IMR-90 (cell line): ENCODE results near the gene BCL2. TPM values are rescaled to one million over a fixed set of nuclear protein-coding genes. Genes with fewer than 3 reads are reported as not detected.

Experiments used
- ATAC-seq: fragments of 200-7000 bp; cut with Tn5 transposase; 2 replicates; pipeline ENCODE4 v1.9.1; 2020; ENCODE audit warnings: low read depth, mild to moderate bottlenecking, moderate library complexity
- BruUV-seq: library from RNA; stranded (reverse); fragments of 400-500 nt; replicated peaks from 2 replicates; lab custom pipeline; 2021; lab: Mats Ljungman, UMichigan
- CTCF ChIA-PET: fragments of 300-600 bp; formaldehyde crosslinking; extraction: SDS; loops from one replicate; lab custom pipeline; 2021; ENCODE audit warnings: antibody characterized with exemption; lab: Yijun Ruan, JAX
- POLR2A ChIA-PET: fragments of 300-600 bp; sonication (Branson Sonifier 250); formaldehyde crosslinking; loops from one replicate; lab custom pipeline; 2022; ENCODE audit warnings: antibody characterized with exemption; ENCODE audit not compliant: unreplicated experiment; lab: Charles Lee
- DNase-seq: peaks from one replicate; pipeline ENCODE4 v3.0.0; 2013
- H2AFZ ChIP-seq: replicated peaks from 2 replicates; pipeline ENCODE3; 2013; ENCODE audit warnings: low read length, mild to moderate bottlenecking; ENCODE audit not compliant: poor library complexity
- H2AK5ac ChIP-seq: 2 replicates; pipeline ENCODE4 v1.6.1; 2013; ENCODE audit warnings: low read depth, low read length, inconsistent platforms
- H2AK9ac ChIP-seq: replicated peaks from 2 replicates; pipeline ENCODE3; 2013; ENCODE audit warnings: mild to moderate bottlenecking, low read depth, low read length, moderate library complexity; ENCODE audit not compliant: poor library complexity
- H2BK120ac ChIP-seq: 2 replicates; pipeline ENCODE4 v1.6.1; 2013; ENCODE audit warnings: low read depth, low read length, inconsistent platforms
- H2BK15ac ChIP-seq: 3 replicates; pipeline ENCODE4 v1.6.1; 2013; ENCODE audit warnings: low read depth, low read length, inconsistent platforms
- H2BK20ac ChIP-seq: 2 replicates; pipeline ENCODE4 v1.6.1; 2013; ENCODE audit warnings: low read depth, mild to moderate bottlenecking, inconsistent platforms, low read length, moderate library complexity
- H2BK5ac ChIP-seq: 2 replicates; pipeline ENCODE4 v1.6.1; 2013; ENCODE audit warnings: mild to moderate bottlenecking, low read depth, low read length, inconsistent platforms; ENCODE audit not compliant: poor library complexity, severe bottlenecking
- H3K14ac ChIP-seq: replicated peaks from 2 replicates; pipeline ENCODE4 v1.6.1; 2013; ENCODE audit warnings: low read depth, low read length, inconsistent platforms
- H3K18ac ChIP-seq: 2 replicates; pipeline ENCODE4 v1.6.1; 2013; ENCODE audit warnings: low read depth, low read length, control low read depth
- H3K23ac ChIP-seq: 2 replicates; pipeline ENCODE4 v1.6.1; 2013; ENCODE audit warnings: low read depth, low read length, inconsistent platforms
- H3K27ac ChIP-seq: 2 replicates; pipeline ENCODE4 v1.5.1; 2013; ENCODE audit warnings: mild to moderate bottlenecking, control low read depth, low read length; ENCODE audit not compliant: insufficient read depth
- H3K27me3 ChIP-seq: 2 replicates; pipeline ENCODE4 v1.6.1; 2013; ENCODE audit warnings: low read length; ENCODE audit not compliant: control insufficient read depth, insufficient read depth
- H3K36me3 ChIP-seq: 2 replicates; pipeline ENCODE4 v1.6.1; 2013; ENCODE audit warnings: low read length, mixed read lengths; ENCODE audit not compliant: control insufficient read depth, insufficient read depth
- H3K4ac ChIP-seq: 2 replicates; pipeline ENCODE4 v1.6.1; 2013; ENCODE audit warnings: low read depth, low read length, inconsistent platforms
- H3K4me1 ChIP-seq: 2 replicates; pipeline ENCODE4 v1.6.1; 2013; ENCODE audit warnings: low read length, mixed read lengths; ENCODE audit not compliant: control insufficient read depth, insufficient read depth
- H3K4me2 ChIP-seq: 2 replicates; pipeline ENCODE4 v1.6.1; 2013; ENCODE audit warnings: low read depth, mild to moderate bottlenecking, control low read depth, low read length, moderate library complexity
- H3K4me3 ChIP-seq: 2 replicates; pipeline ENCODE4 v1.5.1; 2013; ENCODE audit warnings: low read depth, mild to moderate bottlenecking, control low read depth, low read length, moderate library complexity; ENCODE audit not compliant: insufficient read depth
- H3K56ac ChIP-seq: 2 replicates; pipeline ENCODE4 v1.6.1; 2013; ENCODE audit warnings: low read length, inconsistent platforms; ENCODE audit not compliant: insufficient read depth; ENCODE audit errors: extremely low read depth
- H3K79me1 ChIP-seq, 2 experiments: 2 replicates each; pipeline ENCODE4 v1.6.1; 2013; ENCODE audit warnings: low read length in 2 of 2, inconsistent platforms in 1 of 2, low read depth in 1 of 2
- H3K9ac ChIP-seq: 2 replicates; pipeline ENCODE4 v1.6.1; 2013; ENCODE audit warnings: low read depth, low read length, control low read depth
- H3K9me1 ChIP-seq: 2 replicates; pipeline ENCODE4 v1.6.1; 2013; ENCODE audit warnings: low read length, inconsistent platforms; ENCODE audit not compliant: insufficient read depth
- H3K9me3 ChIP-seq: 2 replicates; pipeline ENCODE4 v1.6.1; 2013; ENCODE audit warnings: low read length; ENCODE audit not compliant: control insufficient read depth, insufficient read depth
- H4K20me1 ChIP-seq: 2 replicates; pipeline ENCODE4 v1.6.1; 2013; ENCODE audit warnings: low read length, inconsistent platforms; ENCODE audit not compliant: insufficient read depth
- H4K5ac ChIP-seq: 2 replicates; pipeline ENCODE4 v1.6.1; 2013; ENCODE audit warnings: mild to moderate bottlenecking, low read depth, low read length, control low read depth
- H4K8ac ChIP-seq, 2 experiments: 2 replicates each; pipeline ENCODE4 v1.6.1; 2013; ENCODE audit warnings: low read depth in 2 of 2, low read length in 2 of 2, control low read depth in 1 of 2, inconsistent platforms in 1 of 2
- H4K91ac ChIP-seq: 2 replicates; pipeline ENCODE4 v1.6.1; 2013; ENCODE audit warnings: low read depth, low read length, inconsistent platforms; ENCODE audit not compliant: insufficient read depth
- BHLHE40 ChIP-seq: fragments of 150-350 bp; IDR thresholded peaks from 2 replicates; pipeline ENCODE4 v1.6.1; 2016; ENCODE audit warnings: mild to moderate bottlenecking, low read depth, low read length
- CEBPB ChIP-seq: IDR thresholded peaks from 2 replicates; pipeline ENCODE4 v1.6.1; 2012; ENCODE audit warnings: low read depth, low read length, improper control_type of control experiment
- CHD1 ChIP-seq: IDR thresholded peaks from 2 replicates; pipeline ENCODE4 v1.6.1; 2012; ENCODE audit warnings: low read depth, low read length, improper control_type of control experiment
- CTCF ChIP-seq: conservative IDR thresholded peaks from 2 replicates; pipeline ENCODE4 v1.5.1; 2012; ENCODE audit warnings: mild to moderate bottlenecking, low read depth, low read length, improper control_type of control experiment
- FOS ChIP-seq: fragments of 150-350 bp; IDR thresholded peaks from 2 replicates; pipeline ENCODE4 v1.6.1; 2016; ENCODE audit warnings: low read depth, low read length
- MAFK ChIP-seq: IDR thresholded peaks from 2 replicates; pipeline ENCODE4 v1.6.1; 2012; ENCODE audit warnings: low read depth, low read length, improper control_type of control experiment
- MAZ ChIP-seq: IDR thresholded peaks from 2 replicates; pipeline ENCODE4 v1.6.1; 2012; ENCODE audit warnings: low read depth, mild to moderate bottlenecking, low read length, improper control_type of control experiment, moderate library complexity, borderline replicate concordance
- MXI1 ChIP-seq: IDR thresholded peaks from 2 replicates; pipeline ENCODE4 v1.6.1; 2012; ENCODE audit warnings: low read depth, mild to moderate bottlenecking, low read length, moderate library complexity, borderline replicate concordance
- NFE2L2 ChIP-seq: fragments of 150-350 bp; IDR thresholded peaks from 2 replicates; pipeline ENCODE4 v1.6.1; 2016; ENCODE audit warnings: low read depth, mild to moderate bottlenecking, low read length
- POLR2A ChIP-seq: IDR thresholded peaks from 2 replicates; pipeline ENCODE4 v1.6.1; 2012; ENCODE audit warnings: mild to moderate bottlenecking, low read depth, low read length
- RAD21 ChIP-seq: IDR thresholded peaks from 2 replicates; pipeline ENCODE4 v1.6.1; 2012; ENCODE audit warnings: low read length, improper control_type of control experiment
- RCOR1 ChIP-seq: IDR thresholded peaks from 2 replicates; pipeline ENCODE4 v1.6.1; 2012; ENCODE audit warnings: mild to moderate bottlenecking, low read length, improper control_type of control experiment; ENCODE audit not compliant: insufficient replicate concordance
- RFX5 ChIP-seq: IDR thresholded peaks from 2 replicates; pipeline ENCODE4 v1.8.0; 2012; ENCODE audit warnings: low read depth, mild to moderate bottlenecking, low read length, moderate library complexity
- SMC3 ChIP-seq: fragments of 150-350 bp; IDR thresholded peaks from 2 replicates; pipeline ENCODE4 v1.6.1; 2016; ENCODE audit warnings: low read depth, mild to moderate bottlenecking, antibody characterized with exemption, low read length, moderate library complexity
- USF2 ChIP-seq: fragments of 150-350 bp; IDR thresholded peaks from 2 replicates; pipeline ENCODE4 v1.6.1; 2017; ENCODE audit warnings: mild to moderate bottlenecking, antibody characterized with exemption, low read length, low read depth
- WGBS, 2 experiments: methylation state at CpG; one replicate each; pipeline versions ENCODE4 v1.1.5 to v1.1.7; 2013; ENCODE audit warnings: missing lambda C conversion rate in 2 of 2; ENCODE audit not compliant: insufficient read length in 1 of 2; ENCODE audit errors: extremely low coverage in 2 of 2; 5-methylcytosine and 5-hydroxymethylcytosine counted together
- dilution Hi-C: fragments of 300-500 bp; cut with HindIII; formaldehyde crosslinking; loops from one replicate; pipeline ENCODE4 v1.14.3; 2018; ENCODE audit warnings: low sequenced_read_pairs; ENCODE audit not compliant: unreplicated experiment
- in situ Hi-C: fragments of 300-500 bp; cut with MboI; formaldehyde crosslinking; loops from 3 replicates; pipeline ENCODE4 v1.14.3; 2019; ENCODE audit warnings: low sequenced_read_pairs, inconsistent platforms, mixed read lengths
- intact Hi-C: fragments of 100-400 bp; cut with micrococcal nuclease; formaldehyde crosslinking; loops from 2 replicates; pipeline ENCODE4 v1.10.0; 2022
- polyA plus RNA-seq, 3 experiments: library from polyadenylated mRNA; depleted of rRNA; stranded (reverse); fragments of >200 nt; gene quantifications; 2 replicates each; pipeline ENCODE4 v1.2.3, GENCODE V29; 2012; ENCODE audit warnings: low replicate concordance in 1 of 3
- total RNA-seq: library from RNA; depleted of rRNA; stranded (reverse); fragments of >200 nt; gene quantifications from 2 replicates; pipeline ENCODE4 v1.2.3, GENCODE V29; 2012
- TF ChIP-seq, protein P1 (sequence below): fragments of 150-350 bp; IDR thresholded peaks from 2 replicates; pipeline ENCODE4 v1.6.1; 2016; ENCODE audit warnings: low read depth, mild to moderate bottlenecking, low read length, moderate library complexity, borderline replicate concordance

The BCL2 gene
- total and polyA plus RNA-seq, 2 of the 4 experiments (the other 2 are of a cell fraction) = 0.24 to 0.54 TPM

GRCh38 chr18:63288311-63288710 is 31.3 kb downstream of the BCL2 start:
- Histone ChIP-seq H3K23ac (no peak overlapping the region), H2BK15ac (no peak overlapping the region), H3K36me3 (no peaks in the 10 kb centered on the region), H3K4me2 (no peak overlapping the region), H2BK20ac (no peak overlapping the region), H4K20me1 (no peaks in the 10 kb centered on the region), H3K27me3 (peaks cover 1% of the 10 kb centered on the region), H2AFZ (no peak overlapping the region), H2BK5ac (no peak overlapping the region), H4K5ac (no peak overlapping the region), H3K4me3 (no peak overlapping the region), H3K79me1 (no peaks in the 10 kb centered on the region), H3K56ac (no peak overlapping the region), H2BK120ac (no peak overlapping the region), H3K4me1 (no peaks in the 10 kb centered on the region), H4K8ac (no peak overlapping the region), H3K4ac (no peak overlapping the region), H3K14ac (no peak overlapping the region), H3K9me1 (no peaks in the 10 kb centered on the region), H3K18ac (no peak overlapping the region), H3K9ac (no peak overlapping the region), H2AK9ac (no peak overlapping the region), H2AK5ac (no peak overlapping the region), H3K27ac (no peak overlapping the region), H4K91ac (no peak overlapping the region), H3K9me3 (no peaks in the 10 kb centered on the region)
- in situ Hi-C loops = no loop called here
- dilution Hi-C loops = no loop called here
- DNase-seq (no peak), ATAC-seq (no peak)
- intact Hi-C loops = no loop called here
- TF ChIP-seq USF2 (no peak), RAD21 (no peak), NFE2L2 (no peak), RFX5 (no peak), CTCF (no peak), CEBPB (no peak), SMC3 (no peak), BHLHE40 (no peak), FOS (no peak), MAZ (no peak), RCOR1 (no peak), CHD1 (no peak), MAFK (no peak), POLR2A (no peak), MXI1 (no peak)
- TF ChIP-seq, protein P1, sequence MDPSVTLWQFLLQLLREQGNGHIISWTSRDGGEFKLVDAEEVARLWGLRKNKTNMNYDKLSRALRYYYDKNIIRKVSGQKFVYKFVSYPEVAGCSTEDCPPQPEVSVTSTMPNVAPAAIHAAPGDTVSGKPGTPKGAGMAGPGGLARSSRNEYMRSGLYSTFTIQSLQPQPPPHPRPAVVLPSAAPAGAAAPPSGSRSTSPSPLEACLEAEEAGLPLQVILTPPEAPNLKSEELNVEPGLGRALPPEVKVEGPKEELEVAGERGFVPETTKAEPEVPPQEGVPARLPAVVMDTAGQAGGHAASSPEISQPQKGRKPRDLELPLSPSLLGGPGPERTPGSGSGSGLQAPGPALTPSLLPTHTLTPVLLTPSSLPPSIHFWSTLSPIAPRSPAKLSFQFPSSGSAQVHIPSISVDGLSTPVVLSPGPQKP = no peak
- ChIA-PET CTCF (interaction anchor here (0.7 kb wide), 1 partner anchor 54 kb away, joined by 3 read pairs; no protein-coding TSS in a partner anchor), POLR2A (no interaction called here)
- BruUV-seq = no TSS peak
- WGBS, 2 experiments = no CpG with 5 or more reads among the region's 2 CpGs
